NOMO-1 treated with dmso at 0.1 percent for 144 hours (cell line): ENCODE data around the gene CLSTN2.
A peak's percentile ranks its signal among the peaks of the same experiment; 100 is the strongest.

Experiments used
- DNase-seq: peaks from one replicate; lab custom pipeline; 2025; ENCODE audit not compliant: unreplicated experiment; lab: John Stamatoyannopoulos, UW

The CLSTN2 gene

GRCh38 chr3:140270329-140270728 lies 335.3 kb downstream of the CLSTN2 start:
- no peak for DNase-seq

GRCh38 chr3:140273542-140274195 lies 338.7 kb downstream of the CLSTN2 start:
- no peak for DNase-seq

GRCh38 chr3:140274429-140274828 lies 339.4 kb downstream of the CLSTN2 start:
- DNase-seq = no peak

GRCh38 chr3:140276703-140277102 lies 341.7 kb downstream of the CLSTN2 start:
- DNase-seq = peak; percentile 5

- DNase-seq = no peak
Measured at GRCh38 chr3:140277886-140278285, 342.9 kb downstream of the CLSTN2 start.

- DNase-seq = no peak
Measured at GRCh38 chr3:140284372-140284771, 349.4 kb downstream of the CLSTN2 start.

GRCh38 chr3:140285380-140285779 lies 350.4 kb downstream of the CLSTN2 start:
- no peak for DNase-seq

GRCh38 chr3:140288595-140288994 lies 353.6 kb downstream of the CLSTN2 start:
- DNase-seq = no peak

- no peak for DNase-seq
Measured at GRCh38 chr3:140290105-140290504, 355.1 kb downstream of the CLSTN2 start.

GRCh38 chr3:140292170-140292569 lies 357.2 kb downstream of the CLSTN2 start:
- no peak for DNase-seq

GRCh38 chr3:140292684-140293083 lies 357.7 kb downstream of the CLSTN2 start:
- no peak for DNase-seq

- no peak for DNase-seq
Measured at GRCh38 chr3:140294058-140294457, 359.1 kb downstream of the CLSTN2 start.

GRCh38 chr3:140296796-140297352 lies 361.9 kb downstream of the CLSTN2 start:
- DNase-seq = no peak

GRCh38 chr3:140298043-140298442 lies 363.1 kb downstream of the CLSTN2 start:
- DNase-seq = no peak

GRCh38 chr3:140298569-140299070 lies 363.6 kb downstream of the CLSTN2 start:
- DNase-seq = no peak

- no peak for DNase-seq
Measured at GRCh38 chr3:140303875-140304274, 368.9 kb downstream of the CLSTN2 start.

- no peak for DNase-seq
Measured at GRCh38 chr3:140308535-140308934, 373.6 kb downstream of the CLSTN2 start.

GRCh38 chr3:140311428-140311827 lies 376.4 kb downstream of the CLSTN2 start:
- DNase-seq = no peak

- DNase-seq = no peak
Measured at GRCh38 chr3:140315955-140316354, 381.0 kb downstream of the CLSTN2 start.

- no peak for DNase-seq
Measured at GRCh38 chr3:140316466-140316865, 381.5 kb downstream of the CLSTN2 start.

GRCh38 chr3:140316868-140317400 lies 381.9 kb downstream of the CLSTN2 start:
- no peak for DNase-seq

- DNase-seq = no peak
Measured at GRCh38 chr3:140319739-140320138, 384.8 kb downstream of the CLSTN2 start.

- DNase-seq = no peak
Measured at GRCh38 chr3:140323561-140323960, 388.6 kb downstream of the CLSTN2 start.
